Neural crest cell (in vitro differentiated cells): Measurements from ENCODE around the gene INAVA. TPM values are rescaled to one million over a fixed set of nuclear protein-coding genes. Genes with fewer than 3 reads are reported as not detected.

Source experiments
- DNase-seq: peaks from one replicate; pipeline ENCODE4 v3.0.0; 2021; ENCODE audit warnings: low read depth, mixed read lengths, low spot score
- H3K27ac Mint-ChIP-seq: one replicate; pipeline ENCODE4 v1.8.0; 2021; ENCODE audit warnings: mild to moderate bottlenecking, mixed read lengths; ENCODE audit not compliant: unreplicated experiment
- H3K27me3 Mint-ChIP-seq: 2 replicates; pipeline ENCODE4 v1.8.0; 2021; ENCODE audit warnings: low read depth, mild to moderate bottlenecking, mixed read lengths
- H3K36me3 Mint-ChIP-seq: 2 replicates; pipeline ENCODE4 v1.8.0; 2021; ENCODE audit warnings: low read depth, mild to moderate bottlenecking, mixed read lengths
- H3K4me1 Mint-ChIP-seq: 2 replicates; pipeline ENCODE4 v1.8.0; 2021; ENCODE audit warnings: mixed read lengths
- H3K4me3 Mint-ChIP-seq: one replicate; pipeline ENCODE4 v1.8.0; 2021; ENCODE audit warnings: mild to moderate bottlenecking, mixed read lengths
- H3K9me3 Mint-ChIP-seq: 2 replicates; pipeline ENCODE4 v1.8.0; 2021; ENCODE audit warnings: mixed read lengths
- total RNA-seq: library from RNA; stranded (reverse); gene quantifications from 2 replicates; pipeline ENCODE4 v1.2.1, GENCODE V29; 2021
- TF ChIP-seq, protein P1 (sequence below): fragments of 200-600 bp; sonication (generic); conservative IDR thresholded peaks from 2 replicates; pipeline ENCODE4 v1.5.0; 2021; ENCODE audit warnings: antibody characterized with exemption, mild to moderate bottlenecking

Gene INAVA
- total RNA-seq, 1 donor from 2014 or later, result 51.8 TPM

DNA sequence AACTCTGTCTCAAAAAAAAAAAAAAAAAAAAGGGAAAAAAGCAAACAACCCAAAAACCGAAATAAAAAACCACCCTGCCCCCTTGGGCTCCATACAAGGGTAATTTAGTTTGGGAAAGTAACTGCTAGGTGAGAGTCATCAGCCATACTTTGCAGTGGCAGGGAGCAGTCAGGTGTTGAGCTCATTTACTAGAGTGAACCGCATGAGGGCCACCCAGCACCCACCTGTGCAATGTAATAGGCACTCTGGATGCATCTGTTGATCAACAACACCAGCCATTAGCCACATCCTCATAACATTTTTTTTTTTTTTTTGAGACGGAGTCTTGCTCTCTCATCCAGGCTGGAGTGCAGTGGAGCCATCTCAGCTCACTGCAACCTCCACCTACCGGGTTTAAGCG, 9.1 kb downstream of the INAVA start:
- TF ChIP-seq, protein P1, sequence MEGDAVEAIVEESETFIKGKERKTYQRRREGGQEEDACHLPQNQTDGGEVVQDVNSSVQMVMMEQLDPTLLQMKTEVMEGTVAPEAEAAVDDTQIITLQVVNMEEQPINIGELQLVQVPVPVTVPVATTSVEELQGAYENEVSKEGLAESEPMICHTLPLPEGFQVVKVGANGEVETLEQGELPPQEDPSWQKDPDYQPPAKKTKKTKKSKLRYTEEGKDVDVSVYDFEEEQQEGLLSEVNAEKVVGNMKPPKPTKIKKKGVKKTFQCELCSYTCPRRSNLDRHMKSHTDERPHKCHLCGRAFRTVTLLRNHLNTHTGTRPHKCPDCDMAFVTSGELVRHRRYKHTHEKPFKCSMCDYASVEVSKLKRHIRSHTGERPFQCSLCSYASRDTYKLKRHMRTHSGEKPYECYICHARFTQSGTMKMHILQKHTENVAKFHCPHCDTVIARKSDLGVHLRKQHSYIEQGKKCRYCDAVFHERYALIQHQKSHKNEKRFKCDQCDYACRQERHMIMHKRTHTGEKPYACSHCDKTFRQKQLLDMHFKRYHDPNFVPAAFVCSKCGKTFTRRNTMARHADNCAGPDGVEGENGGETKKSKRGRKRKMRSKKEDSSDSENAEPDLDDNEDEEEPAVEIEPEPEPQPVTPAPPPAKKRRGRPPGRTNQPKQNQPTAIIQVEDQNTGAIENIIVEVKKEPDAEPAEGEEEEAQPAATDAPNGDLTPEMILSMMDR, result no peak
- no peaks in the 10 kb centered on the region for H3K9me3 Mint-ChIP-seq
- H3K27ac Mint-ChIP-seq, result no peak overlapping the region
- H3K27me3 Mint-ChIP-seq, result no peaks in the 10 kb centered on the region
- H3K4me3 Mint-ChIP-seq, result no peak overlapping the region
- DNase-seq, result no peak
- no peaks in the 10 kb centered on the region for H3K4me1 Mint-ChIP-seq
- peaks cover 11% of the 10 kb centered on the region for H3K36me3 Mint-ChIP-seq

- Mint-ChIP-seq H3K27me3 (no peaks in the 10 kb centered on the region), H3K4me1 (no peaks in the 10 kb centered on the region), H3K4me3 (no peak overlapping the region), H3K9me3 (no peaks in the 10 kb centered on the region), H3K36me3 (peaks cover 8% of the 10 kb centered on the region), H3K27ac (no peak overlapping the region)
- DNase-seq, result no peak
- TF ChIP-seq, protein P1, result no peak
These were observed 10.1 kb downstream of the INAVA start for GRCh38 chr1:200904772-200905171.

DNA sequence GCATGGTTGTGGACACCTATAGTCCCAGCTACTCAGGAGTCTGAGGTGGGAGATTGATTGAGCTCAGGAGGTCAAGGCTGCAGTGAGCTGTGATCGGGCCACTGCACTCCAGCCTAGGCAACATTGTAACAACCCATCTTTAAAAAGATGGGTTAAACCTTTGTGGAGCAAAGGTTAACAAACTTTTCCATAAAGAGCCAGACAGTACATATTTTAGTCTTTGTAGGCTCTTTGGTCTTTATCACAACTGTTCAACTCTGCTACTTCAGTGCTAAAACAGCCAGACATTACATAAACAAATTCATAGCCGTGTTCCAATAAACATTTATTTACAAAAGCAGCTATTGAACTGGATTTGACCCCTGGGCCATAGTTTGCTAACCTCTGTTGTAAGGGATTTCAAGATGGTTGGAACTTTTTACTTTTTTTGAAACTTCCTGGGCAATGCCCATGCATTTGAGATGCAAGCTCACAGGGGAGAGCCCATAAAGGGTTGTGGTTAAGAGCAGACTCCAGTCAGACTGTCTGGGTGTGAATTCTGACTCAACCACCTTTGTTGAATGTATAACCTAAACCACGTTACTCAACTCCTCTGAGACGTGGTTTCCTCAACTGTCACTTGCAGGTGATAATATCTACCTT, 10.8 kb downstream of the INAVA start:
- H3K27me3 Mint-ChIP-seq, result no peaks in the 10 kb centered on the region
- H3K4me1 Mint-ChIP-seq, result no peaks in the 10 kb centered on the region
- DNase-seq, result no peak
- H3K4me3 Mint-ChIP-seq, result no peak overlapping the region
- no peaks in the 10 kb centered on the region for H3K9me3 Mint-ChIP-seq
- H3K36me3 Mint-ChIP-seq, result peaks cover 10% of the 10 kb centered on the region
- TF ChIP-seq, protein P1, result no peak
- peak overlapping the region; percentile 12 for H3K27ac Mint-ChIP-seq

DNA sequence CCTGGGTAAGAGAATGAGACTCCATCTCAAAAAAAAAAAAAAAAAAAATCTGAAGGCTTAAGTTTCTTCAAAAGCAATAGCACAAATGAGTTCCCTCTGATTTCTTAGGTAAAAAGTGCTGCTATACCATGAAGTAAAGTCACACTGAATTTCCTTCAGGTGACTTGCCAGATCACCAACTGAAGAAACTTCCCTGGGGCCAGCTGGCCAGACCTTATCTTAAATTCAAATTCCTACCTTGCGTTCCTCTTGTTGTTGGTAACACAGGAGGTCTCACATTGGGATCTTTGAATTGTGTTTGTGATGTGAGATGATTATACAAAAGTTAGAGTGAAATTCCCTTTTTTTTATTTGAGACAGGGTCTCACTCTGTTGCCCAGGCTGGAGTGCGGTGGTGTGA, 11.8 kb downstream of the INAVA start:
- peaks cover 7% of the 10 kb centered on the region for H3K36me3 Mint-ChIP-seq
- no peaks in the 10 kb centered on the region for H3K27me3 Mint-ChIP-seq
- H3K27ac Mint-ChIP-seq, result no peak overlapping the region
- H3K4me1 Mint-ChIP-seq, result no peaks in the 10 kb centered on the region
- TF ChIP-seq, protein P1, result no peak
- no peaks in the 10 kb centered on the region for H3K9me3 Mint-ChIP-seq
- H3K4me3 Mint-ChIP-seq, result no peak overlapping the region
- no peak for DNase-seq

DNA sequence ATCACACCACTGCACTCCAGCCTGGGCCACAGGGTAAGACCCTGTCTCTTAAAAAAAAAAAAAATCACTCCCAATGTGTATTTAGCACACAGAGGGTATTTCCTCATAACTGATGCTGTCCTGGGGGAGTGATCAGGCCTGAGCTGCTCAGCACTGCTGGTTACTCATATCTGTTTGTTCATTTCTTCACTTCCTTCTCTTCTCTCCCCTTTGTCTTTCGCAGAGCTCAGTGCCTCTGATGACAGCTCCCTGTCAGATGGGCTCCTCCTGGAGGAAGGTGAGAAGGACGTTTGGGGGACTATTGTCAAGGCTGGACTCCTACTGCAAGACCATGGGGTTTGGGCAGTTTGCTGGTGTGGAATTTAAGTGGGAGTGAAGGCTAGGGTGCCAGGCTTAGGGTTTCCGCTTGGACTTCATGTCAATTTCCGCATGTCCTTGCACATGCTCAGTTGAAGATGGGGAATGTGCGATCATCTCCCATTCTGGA, 13.0 kb downstream of the INAVA start:
- peaks cover 7% of the 10 kb centered on the region for H3K36me3 Mint-ChIP-seq
- H3K4me3 Mint-ChIP-seq, result peak overlapping the region; percentile 28
- H3K9me3 Mint-ChIP-seq, result no peaks in the 10 kb centered on the region
- no peaks in the 10 kb centered on the region for H3K4me1 Mint-ChIP-seq
- H3K27ac Mint-ChIP-seq, result no peak overlapping the region
- TF ChIP-seq, protein P1, result no peak
- DNase-seq, result no peak
- H3K27me3 Mint-ChIP-seq, result no peaks in the 10 kb centered on the region
